ENCODE results near the gene TOLLIP. TPM values are rescaled to one million over a fixed set of nuclear protein-coding genes. Genes with fewer than 3 reads are reported as not detected.

Gene TOLLIP
- total and polyA plus RNA-seq, 2 of the 8 experiments (the other 6 are each of a cell fraction or from before 2014, with no cell fraction given), result 23.7 to 34.7 TPM

- no peak for TF ChIP-seq BRCA1 (IDR thresholded peaks at IDR 0.05; ENCODE audit: low read depth, low read length)
- TF ChIP-seq SP1 (IDR thresholded peaks at IDR 0.05; ENCODE audit: low read depth, low read length), result no peak
- TF ChIP-seq CEBPB (IDR thresholded peaks at IDR 0.05; ENCODE audit: low read depth, low read length), result no peak
Measured at GRCh38 chr11:1257916-1258315, 51.5 kb downstream of the TOLLIP start (continued).
